ENCODE results near the gene MFAP5.
"Not testable (repeated sequence)": the region's sequence is repeated elsewhere in the genome, so short reads cannot be mapped to it uniquely, and the experiment has no call there.

The MFAP5 gene

DNA sequence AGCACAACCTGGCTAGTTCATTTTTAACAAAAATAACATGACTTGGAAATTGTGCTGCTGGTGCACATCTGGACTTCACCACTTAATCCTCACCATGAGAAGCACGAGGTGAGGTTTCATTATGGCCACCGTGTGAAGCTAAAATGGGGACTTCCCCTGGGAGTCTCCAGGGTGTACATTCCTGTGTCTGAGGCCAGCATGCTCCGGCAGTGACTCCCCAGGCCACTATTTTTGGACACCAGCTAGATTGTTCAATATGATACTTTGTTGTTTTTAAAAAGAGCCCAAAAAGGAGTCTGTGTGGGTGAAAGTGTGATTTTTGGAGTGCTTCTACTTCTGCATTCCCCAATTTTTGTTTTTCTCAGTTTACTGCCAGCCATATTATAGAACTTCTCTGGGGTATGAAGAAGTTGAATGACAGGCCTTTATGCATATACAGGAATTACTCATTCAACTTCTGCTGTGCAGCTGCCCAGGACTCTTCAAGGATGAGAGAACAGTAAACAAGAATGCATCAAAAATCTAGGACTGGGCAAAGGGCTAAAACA lies 33.1 kb downstream of the MFAP5 start:
- no peak for DNase-seq (ENCODE audit: low spot score)

- DNase-seq (ENCODE audit: low spot score) = no peak
These were observed 33.9 kb downstream of the MFAP5 start for GRCh38 chr12:8628731-8629130.

- not testable (repeated sequence) for DNase-seq (ENCODE audit: low spot score)
These were observed 37.9 kb downstream of the MFAP5 start for GRCh38 chr12:8624750-8625149.

- DNase-seq (ENCODE audit: low spot score) = no peak
These were observed 40.0 kb downstream of the MFAP5 start for GRCh38 chr12:8622646-8623045.

DNA sequence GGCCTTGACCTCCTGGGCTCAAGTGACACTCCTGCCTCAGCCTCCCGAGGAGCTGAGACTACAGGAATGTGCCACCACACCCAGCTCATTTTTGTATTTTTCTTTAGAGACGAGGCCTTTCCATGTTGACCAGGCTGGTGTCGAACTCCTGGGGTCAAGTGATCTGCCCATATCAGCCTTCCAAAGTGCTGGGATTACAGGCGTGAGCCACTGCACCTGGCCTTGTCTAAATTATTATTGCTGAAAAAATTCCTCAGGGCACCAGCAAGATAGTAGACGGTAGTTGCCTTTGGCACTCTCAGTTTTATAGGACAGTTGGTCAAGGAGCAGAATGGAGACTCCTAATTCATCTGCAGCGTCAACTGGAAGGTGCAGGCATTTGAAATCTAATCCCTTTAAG lies 47.4 kb downstream of the MFAP5 start:
- no peak for DNase-seq (ENCODE audit: low spot score)

GRCh38 chr12:8613881-8614280 lies 48.7 kb downstream of the MFAP5 start:
- not testable (repeated sequence) for DNase-seq (ENCODE audit: low spot score)

GRCh38 chr12:8612629-8613028 lies 50.0 kb downstream of the MFAP5 start, which contains the start of gene AICDA:
TSS of gene AICDA (minus strand) at chr12:8612859. CDS start at chr12:8612767, 92 bp downstream.
- no peak for DNase-seq (ENCODE audit: low spot score)

GRCh38 chr12:8609061-8609570 lies 53.5 kb downstream of the MFAP5 start:
- peak; percentile 68 for DNase-seq (ENCODE audit: low spot score)

GRCh38 chr12:8606890-8607289 lies 55.7 kb downstream of the MFAP5 start:
- DNase-seq (ENCODE audit: low spot score) = no peak

DNA sequence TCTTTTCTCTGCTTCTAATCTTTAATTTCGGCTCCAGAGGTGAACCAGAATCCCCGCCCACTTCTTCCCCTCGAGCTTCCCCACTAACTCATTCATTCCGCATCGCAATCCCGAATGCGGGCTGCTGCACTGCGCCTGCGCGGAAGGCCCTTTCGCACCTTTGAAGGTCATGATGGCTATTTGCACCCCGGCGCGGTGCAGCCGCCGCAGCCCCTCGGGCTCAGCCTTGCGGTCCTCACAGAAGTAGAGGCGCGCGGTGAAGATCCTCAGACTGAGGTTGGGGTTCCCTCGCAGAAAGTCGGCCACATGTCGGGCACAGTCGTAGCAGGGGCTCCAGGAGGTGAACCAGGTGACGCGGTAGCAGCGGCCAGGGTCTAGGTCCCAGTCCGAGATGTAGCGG lies 57.6 kb downstream of the MFAP5 start:
- DNase-seq (ENCODE audit: low spot score) = no peak

GRCh38 chr12:8603856-8604255 lies 58.8 kb downstream of the MFAP5 start:
- DNase-seq (ENCODE audit: low spot score) = no peak

DNA sequence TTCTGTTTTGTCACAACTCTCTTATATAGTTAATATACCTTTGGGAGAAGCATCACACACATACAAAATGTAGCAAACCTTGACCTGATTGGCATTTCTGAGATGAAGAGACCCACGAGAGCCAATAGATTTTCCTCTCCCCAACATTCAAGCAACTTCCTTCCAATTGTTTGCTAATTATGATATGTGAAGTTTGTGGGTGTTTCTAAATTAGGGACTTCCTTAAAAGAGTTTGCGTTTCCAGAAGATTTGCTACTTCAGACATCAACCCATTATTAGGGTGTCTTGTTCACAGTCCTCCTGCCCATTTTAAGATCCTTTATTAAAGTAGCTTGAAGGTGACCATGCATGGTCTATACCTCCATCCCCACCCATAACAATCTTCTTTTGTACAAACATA lies 59.3 kb downstream of the MFAP5 start:
- DNase-seq (ENCODE audit: low spot score) = no peak

DNA sequence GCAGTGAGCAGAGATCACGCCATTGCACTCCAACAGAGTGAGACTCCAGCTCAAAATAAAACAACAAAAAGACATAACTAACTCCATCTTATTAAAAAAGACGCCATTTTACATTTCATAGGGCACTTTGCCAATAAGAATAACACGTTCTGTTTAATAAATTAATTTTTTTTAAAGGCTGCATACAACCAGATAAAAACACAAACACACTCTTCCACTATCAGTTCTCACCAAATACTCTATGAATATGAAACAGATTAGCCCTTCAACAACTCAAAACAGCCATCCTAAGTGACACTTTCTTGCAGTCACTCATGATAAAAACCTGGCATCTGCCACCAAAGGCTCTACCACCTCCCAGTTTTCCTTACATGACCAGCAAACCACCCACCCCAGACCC lies 66.1 kb downstream of the MFAP5 start:
- no peak for DNase-seq (ENCODE audit: low spot score)
